HG03159 (cell line): ENCODE data around the gene C9.

Source experiments
- ATAC-seq: cut with Tn5 transposase; IDR thresholded peaks from one replicate; pipeline ENCODE4 v1.9.1; 2021; ENCODE audit warnings: mild to moderate bottlenecking, moderate library complexity; ENCODE audit not compliant: unreplicated experiment

Gene C9

GRCh38 chr5:39376293-39376714 lies 12.0 kb upstream of the C9 start:
- peak; percentile 71 for ATAC-seq

- ATAC-seq = no peak
Measured at GRCh38 chr5:39373791-39374190, 9.5 kb upstream of the C9 start.

GRCh38 chr5:39371367-39371635 lies 7.0 kb upstream of the C9 start:
- ATAC-seq = no peak

GRCh38 chr5:39370555-39371366 lies 6.5 kb upstream of the C9 start:
- ATAC-seq = no peak

GRCh38 chr5:39369123-39369815 lies 5.0 kb upstream of the C9 start:
- no peak for ATAC-seq

GRCh38 chr5:39368116-39368515 lies 3.8 kb upstream of the C9 start:
- no peak for ATAC-seq

- no peak for ATAC-seq
Measured at GRCh38 chr5:39367711-39368110, 3.4 kb upstream of the C9 start.

- no peak for ATAC-seq
Measured at GRCh38 chr5:39363217-39363616, 1.1 kb downstream of the C9 start.

GRCh38 chr5:39362646-39363045 lies 1.6 kb downstream of the C9 start:
- ATAC-seq = no peak

GRCh38 chr5:39361306-39361705 lies 3.0 kb downstream of the C9 start:
- no peak for ATAC-seq

- ATAC-seq = no peak
Measured at GRCh38 chr5:39360471-39361111, 3.7 kb downstream of the C9 start.

- ATAC-seq = no peak
Measured at GRCh38 chr5:39356263-39356662, 8.0 kb downstream of the C9 start.

- ATAC-seq = no peak
Measured at GRCh38 chr5:39355324-39355723, 9.0 kb downstream of the C9 start.

- no peak for ATAC-seq
Measured at GRCh38 chr5:39353717-39354399, 10.4 kb downstream of the C9 start.

- ATAC-seq = no peak
Measured at GRCh38 chr5:39352951-39353350, 11.3 kb downstream of the C9 start.

GRCh38 chr5:39352170-39352569 lies 12.1 kb downstream of the C9 start:
- ATAC-seq = no peak

GRCh38 chr5:39349484-39349883 lies 14.8 kb downstream of the C9 start:
- no peak for ATAC-seq

- no peak for ATAC-seq
Measured at GRCh38 chr5:39342460-39342859, 21.8 kb downstream of the C9 start.

GRCh38 chr5:39341896-39342295 lies 22.4 kb downstream of the C9 start:
- ATAC-seq = no peak

- no peak for ATAC-seq
Measured at GRCh38 chr5:39340506-39340905, 23.8 kb downstream of the C9 start.

- ATAC-seq = no peak
Measured at GRCh38 chr5:39337252-39337915, 26.9 kb downstream of the C9 start.
